ENCODE measurements around the gene PIGM.
A peak's percentile ranks its signal among the peaks of the same experiment; 100 is the strongest.

Gene PIGM

GRCh38 chr1:160048335-160048734 lies 16.5 kb upstream of the PIGM start:
- no peaks in the 10 kb centered on the region for H3K9me3 ChIP-seq
- H3K27ac ChIP-seq, result no peak overlapping the region
- H3K4me3 ChIP-seq (ENCODE audit: low read depth in 1 of 2, low read length in 1 of 2), result no peak overlapping the region
- peaks cover 4 to 9% of the 10 kb centered on the region in 2 experiments for H3K4me1 ChIP-seq (ENCODE audit: control insufficient read depth in 1 of 2, insufficient read depth in 1 of 2, low read depth in 1 of 2, low read length in 1 of 2)
- H3K27me3 ChIP-seq, result peaks cover 73% of the 10 kb centered on the region
- TF ChIP-seq, protein P1, sequence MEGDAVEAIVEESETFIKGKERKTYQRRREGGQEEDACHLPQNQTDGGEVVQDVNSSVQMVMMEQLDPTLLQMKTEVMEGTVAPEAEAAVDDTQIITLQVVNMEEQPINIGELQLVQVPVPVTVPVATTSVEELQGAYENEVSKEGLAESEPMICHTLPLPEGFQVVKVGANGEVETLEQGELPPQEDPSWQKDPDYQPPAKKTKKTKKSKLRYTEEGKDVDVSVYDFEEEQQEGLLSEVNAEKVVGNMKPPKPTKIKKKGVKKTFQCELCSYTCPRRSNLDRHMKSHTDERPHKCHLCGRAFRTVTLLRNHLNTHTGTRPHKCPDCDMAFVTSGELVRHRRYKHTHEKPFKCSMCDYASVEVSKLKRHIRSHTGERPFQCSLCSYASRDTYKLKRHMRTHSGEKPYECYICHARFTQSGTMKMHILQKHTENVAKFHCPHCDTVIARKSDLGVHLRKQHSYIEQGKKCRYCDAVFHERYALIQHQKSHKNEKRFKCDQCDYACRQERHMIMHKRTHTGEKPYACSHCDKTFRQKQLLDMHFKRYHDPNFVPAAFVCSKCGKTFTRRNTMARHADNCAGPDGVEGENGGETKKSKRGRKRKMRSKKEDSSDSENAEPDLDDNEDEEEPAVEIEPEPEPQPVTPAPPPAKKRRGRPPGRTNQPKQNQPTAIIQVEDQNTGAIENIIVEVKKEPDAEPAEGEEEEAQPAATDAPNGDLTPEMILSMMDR (IDR thresholded peaks at IDR 0.05), result no peak
- H3K36me3 ChIP-seq, result no peaks in the 10 kb centered on the region

GRCh38 chr1:160047111-160047991 lies 15.6 kb upstream of the PIGM start:
- H3K9me3 ChIP-seq, result no peaks in the 10 kb centered on the region
- H3K27ac ChIP-seq, result no peak overlapping the region
- TF ChIP-seq, protein P1 (IDR thresholded peaks at IDR 0.05), result no peak
- H3K36me3 ChIP-seq, result no peaks in the 10 kb centered on the region
- peaks cover 64% of the 10 kb centered on the region for H3K27me3 ChIP-seq
- peaks cover 4 to 9% of the 10 kb centered on the region in 2 experiments for H3K4me1 ChIP-seq (ENCODE audit: control insufficient read depth in 1 of 2, insufficient read depth in 1 of 2, low read depth in 1 of 2, low read length in 1 of 2)
- peak overlapping the region in 1 of 2 experiments; percentile 8 for H3K4me3 ChIP-seq (ENCODE audit: low read depth in 1 of 2, low read length in 1 of 2)

- H3K9me3 ChIP-seq, result no peaks in the 10 kb centered on the region
- H3K27me3 ChIP-seq, result peaks cover 56% of the 10 kb centered on the region
- peak overlapping the region in 1 of 2 experiments; percentile 8 for H3K4me3 ChIP-seq (ENCODE audit: low read depth in 1 of 2, low read length in 1 of 2)
- TF ChIP-seq, protein P1 (IDR thresholded peaks at IDR 0.05), result no peak
- H3K4me1 ChIP-seq (ENCODE audit: control insufficient read depth in 1 of 2, insufficient read depth in 1 of 2, low read depth in 1 of 2, low read length in 1 of 2), result peaks cover 4 to 9% of the 10 kb centered on the region in 2 experiments
- no peaks in the 10 kb centered on the region for H3K36me3 ChIP-seq
- no peak overlapping the region for H3K27ac ChIP-seq
These were observed 14.8 kb upstream of the PIGM start for GRCh38 chr1:160046494-160047110.

DNA sequence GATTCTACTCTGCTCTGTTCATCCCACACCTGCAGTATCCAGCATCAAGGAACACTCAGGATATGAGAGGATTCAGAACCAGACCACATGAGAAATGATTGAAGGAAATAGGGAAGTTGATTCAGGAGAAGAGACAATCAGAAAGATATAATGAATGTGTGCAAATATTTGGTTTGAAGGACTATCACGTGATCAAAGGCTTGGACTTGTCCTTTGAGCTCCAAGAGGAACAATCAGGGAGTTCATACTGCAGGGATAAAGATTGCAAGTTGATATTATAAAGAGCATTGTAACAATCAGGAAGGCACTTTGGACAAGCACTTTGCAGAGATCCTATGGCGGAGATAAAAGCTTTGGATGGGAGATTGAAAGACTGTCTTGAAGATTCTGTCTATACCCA lies 13.9 kb upstream of the PIGM start:
- peaks cover 48% of the 10 kb centered on the region for H3K27me3 ChIP-seq
- H3K9me3 ChIP-seq, result no peaks in the 10 kb centered on the region
- TF ChIP-seq, protein P1 (IDR thresholded peaks at IDR 0.05), result no peak
- H3K4me3 ChIP-seq (ENCODE audit: low read depth in 1 of 2, low read length in 1 of 2), result no peak overlapping the region
- H3K27ac ChIP-seq, result no peak overlapping the region
- peaks cover 4 to 9% of the 10 kb centered on the region in 2 experiments for H3K4me1 ChIP-seq (ENCODE audit: control insufficient read depth in 1 of 2, insufficient read depth in 1 of 2, low read depth in 1 of 2, low read length in 1 of 2)
- H3K36me3 ChIP-seq, result no peaks in the 10 kb centered on the region

DNA sequence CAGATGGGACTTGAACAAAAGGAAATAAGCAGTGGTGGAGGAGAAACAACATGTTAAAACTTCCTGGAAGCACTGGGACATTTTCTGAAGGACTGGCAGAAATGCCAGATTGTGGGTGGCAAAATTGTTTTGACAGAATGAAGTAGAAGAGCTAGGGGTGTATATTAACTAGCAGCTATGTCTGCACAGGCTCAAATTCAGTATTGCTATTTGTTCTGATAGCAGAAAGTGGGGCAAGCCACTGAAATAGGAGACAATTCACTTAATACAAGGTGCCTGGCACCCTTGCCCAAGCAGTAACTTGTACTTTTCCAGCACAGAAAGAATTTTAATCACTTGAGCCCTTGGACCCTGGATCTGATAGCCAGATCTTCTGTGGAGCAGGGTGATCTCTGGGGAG lies 11.8 kb upstream of the PIGM start:
- no peaks in the 10 kb centered on the region for H3K36me3 ChIP-seq
- TF ChIP-seq, protein P1 (IDR thresholded peaks at IDR 0.05), result no peak
- H3K27me3 ChIP-seq, result peaks cover 48% of the 10 kb centered on the region
- no peak overlapping the region for H3K27ac ChIP-seq
- no peak overlapping the region for H3K4me3 ChIP-seq (ENCODE audit: low read depth in 1 of 2, low read length in 1 of 2)
- H3K9me3 ChIP-seq, result no peaks in the 10 kb centered on the region
- H3K4me1 ChIP-seq (ENCODE audit: control insufficient read depth in 1 of 2, insufficient read depth in 1 of 2, low read depth in 1 of 2, low read length in 1 of 2), result peaks cover 4 to 9% of the 10 kb centered on the region in 2 experiments

Measured in neutrophil (primary cell).